ENCODE data around the gene S100A12.

The S100A12 gene

GRCh38 chr1:153355445-153356071 lies 19.9 kb downstream of the S100A12 start:
- Histone ChIP-seq H3K9ac (ENCODE audit: insufficient read length, low read depth) (no peak overlapping the region), H3K36me3 (ENCODE audit: insufficient read depth, insufficient read length, low read length) (no peaks in the 10 kb centered on the region), H3K9me3 (ENCODE audit: insufficient read depth, low read length) (no peaks in the 10 kb centered on the region), H3K4me3 (ENCODE audit: insufficient read length, low read depth) (no peak overlapping the region), H3K27me3 (ENCODE audit: insufficient read depth, insufficient read length) (no peaks in the 10 kb centered on the region), H3K4me1 (ENCODE audit: insufficient read depth, insufficient read length) (peaks cover 6% of the 10 kb centered on the region)
- DNase-seq (ENCODE audit: low read depth, low spot score): peak; percentile 89
- TF ChIP-seq ZNF274 (IDR thresholded peaks at IDR 0.05; ENCODE audit: low read depth, low read length): no peak
- no peak for TF ChIP-seq SUZ12 (IDR thresholded peaks at IDR 0.05; ENCODE audit: extremely low read depth, insufficient read depth, insufficient read length)
- TF ChIP-seq YY1 (IDR thresholded peaks at IDR 0.05; ENCODE audit: insufficient read depth, insufficient read length): no peak

GRCh38 chr1:153354515-153355193 lies 20.8 kb downstream of the S100A12 start:
- Histone ChIP-seq H3K36me3 (ENCODE audit: insufficient read depth, insufficient read length, low read length) (no peaks in the 10 kb centered on the region), H3K4me3 (ENCODE audit: insufficient read length, low read depth) (no peak overlapping the region), H3K4me1 (ENCODE audit: insufficient read depth, insufficient read length) (peaks cover 6% of the 10 kb centered on the region), H3K9ac (ENCODE audit: insufficient read length, low read depth) (no peak overlapping the region), H3K27me3 (ENCODE audit: insufficient read depth, insufficient read length) (no peaks in the 10 kb centered on the region), H3K9me3 (ENCODE audit: insufficient read depth, low read length) (no peaks in the 10 kb centered on the region)
- DNase-seq (ENCODE audit: low read depth, low spot score): no peak
- no peak for TF ChIP-seq YY1 (IDR thresholded peaks at IDR 0.05; ENCODE audit: insufficient read depth, insufficient read length)
- no peak for TF ChIP-seq ZNF274 (IDR thresholded peaks at IDR 0.05; ENCODE audit: low read depth, low read length)
- TF ChIP-seq SUZ12 (IDR thresholded peaks at IDR 0.05; ENCODE audit: extremely low read depth, insufficient read depth, insufficient read length): no peak

GRCh38 chr1:153353226-153353947 lies 22.0 kb downstream of the S100A12 start:
- Histone ChIP-seq H3K4me3 (ENCODE audit: insufficient read length, low read depth) (no peak overlapping the region), H3K9me3 (ENCODE audit: insufficient read depth, low read length) (no peaks in the 10 kb centered on the region), H3K27me3 (ENCODE audit: insufficient read depth, insufficient read length) (no peaks in the 10 kb centered on the region), H3K4me1 (ENCODE audit: insufficient read depth, insufficient read length) (peaks cover 6% of the 10 kb centered on the region), H3K36me3 (ENCODE audit: insufficient read depth, insufficient read length, low read length) (no peaks in the 10 kb centered on the region), H3K9ac (ENCODE audit: insufficient read length, low read depth) (peak overlapping the region; percentile 8)
- TF ChIP-seq SUZ12 (IDR thresholded peaks at IDR 0.05; ENCODE audit: extremely low read depth, insufficient read depth, insufficient read length): no peak
- TF ChIP-seq ZNF274 (IDR thresholded peaks at IDR 0.05; ENCODE audit: low read depth, low read length): no peak
- TF ChIP-seq YY1 (IDR thresholded peaks at IDR 0.05; ENCODE audit: insufficient read depth, insufficient read length): no peak
- peak; percentile 50 for DNase-seq (ENCODE audit: low read depth, low spot score)

- no peaks in the 10 kb centered on the region for H3K36me3 ChIP-seq (ENCODE audit: insufficient read depth, insufficient read length, low read length)
- H3K27me3 ChIP-seq (ENCODE audit: insufficient read depth, insufficient read length): no peaks in the 10 kb centered on the region
- peaks cover 6% of the 10 kb centered on the region for H3K4me1 ChIP-seq (ENCODE audit: insufficient read depth, insufficient read length)
These were observed 22.9 kb downstream of the S100A12 start for GRCh38 chr1:153352523-153352922.

GRCh38 chr1:153350321-153350957 lies 25.0 kb downstream of the S100A12 start:
- TF ChIP-seq SUZ12 (IDR thresholded peaks at IDR 0.05; ENCODE audit: extremely low read depth, insufficient read depth, insufficient read length) (no peak), ZNF274 (IDR thresholded peaks at IDR 0.05; ENCODE audit: low read depth, low read length) (no peak), YY1 (IDR thresholded peaks at IDR 0.05; ENCODE audit: insufficient read depth, insufficient read length) (no peak)
- Histone ChIP-seq H3K27me3 (ENCODE audit: insufficient read depth, insufficient read length) (no peaks in the 10 kb centered on the region), H3K9me3 (ENCODE audit: insufficient read depth, low read length) (no peaks in the 10 kb centered on the region), H3K4me1 (ENCODE audit: insufficient read depth, insufficient read length) (peaks cover 6% of the 10 kb centered on the region), H3K4me3 (ENCODE audit: insufficient read length, low read depth) (no peak overlapping the region), H3K36me3 (ENCODE audit: insufficient read depth, insufficient read length, low read length) (no peaks in the 10 kb centered on the region), H3K9ac (ENCODE audit: insufficient read length, low read depth) (no peak overlapping the region)
- DNase-seq (ENCODE audit: low read depth, low spot score): no peak

More at GRCh38 chr1:153352523-153352922, 22.9 kb downstream of the S100A12 start:
- no peak overlapping the region for H3K9ac ChIP-seq (ENCODE audit: insufficient read length, low read depth)
- DNase-seq (ENCODE audit: low read depth, low spot score): peak; percentile 66
- H3K4me3 ChIP-seq (ENCODE audit: insufficient read length, low read depth): no peak overlapping the region
- TF ChIP-seq SUZ12 (IDR thresholded peaks at IDR 0.05; ENCODE audit: extremely low read depth, insufficient read depth, insufficient read length): no peak
- no peak for TF ChIP-seq YY1 (IDR thresholded peaks at IDR 0.05; ENCODE audit: insufficient read depth, insufficient read length)
- TF ChIP-seq ZNF274 (IDR thresholded peaks at IDR 0.05; ENCODE audit: low read depth, low read length): no peak
- H3K9me3 ChIP-seq (ENCODE audit: insufficient read depth, low read length): no peaks in the 10 kb centered on the region

- no peaks in the 10 kb centered on the region for H3K9me3 ChIP-seq (ENCODE audit: insufficient read depth, low read length)
- no peak overlapping the region for H3K9ac ChIP-seq (ENCODE audit: insufficient read length, low read depth)
- no peak overlapping the region for H3K4me3 ChIP-seq (ENCODE audit: insufficient read length, low read depth)
- DNase-seq (ENCODE audit: low read depth, low spot score): no peak
- H3K4me1 ChIP-seq (ENCODE audit: insufficient read depth, insufficient read length): peaks cover 7% of the 10 kb centered on the region
- H3K27me3 ChIP-seq (ENCODE audit: insufficient read depth, insufficient read length): no peaks in the 10 kb centered on the region
- no peak for TF ChIP-seq YY1 (IDR thresholded peaks at IDR 0.05; ENCODE audit: insufficient read depth, insufficient read length)
- TF ChIP-seq ZNF274 (IDR thresholded peaks at IDR 0.05; ENCODE audit: low read depth, low read length): no peak
- no peak for TF ChIP-seq SUZ12 (IDR thresholded peaks at IDR 0.05; ENCODE audit: extremely low read depth, insufficient read depth, insufficient read length)
- no peaks in the 10 kb centered on the region for H3K36me3 ChIP-seq (ENCODE audit: insufficient read depth, insufficient read length, low read length)
These were observed 25.8 kb downstream of the S100A12 start for GRCh38 chr1:153349363-153350320.
